ENCODE data around the gene SYNDIG1. TPM values are rescaled to one million over a fixed set of nuclear protein-coding genes. Genes with fewer than 3 reads are reported as not detected.

SYNDIG1 gene
- total and polyA plus RNA-seq, 2 of the 4 experiments (the other 2 are of a cell fraction), result not detected

- no peak overlapping the region for H3K14ac ChIP-seq (replicated peaks; ENCODE audit: low read depth, low read length)
- H2BK20ac ChIP-seq (ENCODE audit: low read depth, low read length), result no peak overlapping the region
- intact Hi-C loops (cut with micrococcal nuclease) (no loop called here), in situ Hi-C loops (cut with MboI; ENCODE audit: low sequenced_read_pairs) (no loop called here), dilution Hi-C loops (cut with HindIII; ENCODE audit: low sequenced_read_pairs, unreplicated experiment) (no loop called here)
- no peak overlapping the region for H3K56ac ChIP-seq (ENCODE audit: extremely low read depth, insufficient read depth, low read length)
- ChIA-PET POLR2A (ENCODE audit: unreplicated experiment) (no interaction called here), CTCF (no interaction called here)
- H3K36me3 ChIP-seq (ENCODE audit: control insufficient read depth, insufficient read depth, low read length), result no peaks in the 10 kb centered on the region
- no peak overlapping the region for H2AK5ac ChIP-seq (ENCODE audit: low read depth, low read length)
- no peak overlapping the region for H3K27ac ChIP-seq (ENCODE audit: insufficient read depth, low read length)
- H3K27me3 ChIP-seq (ENCODE audit: control insufficient read depth, insufficient read depth, low read length), result no peaks in the 10 kb centered on the region; the same call in 1 of the 2 replicates
- H3K9ac ChIP-seq (ENCODE audit: low read depth, low read length), result no peak overlapping the region
- H3K4ac ChIP-seq (ENCODE audit: low read depth, low read length), result no peak overlapping the region
- TF ChIP-seq MAFK (IDR thresholded peaks at IDR 0.05; ENCODE audit: low read depth, low read length) (no peak), MXI1 (IDR thresholded peaks at IDR 0.05; ENCODE audit: borderline replicate concordance, low read depth, low read length) (no peak), NFE2L2 (IDR thresholded peaks at IDR 0.05; ENCODE audit: low read depth, low read length) (no peak), BHLHE40 (IDR thresholded peaks at IDR 0.05; ENCODE audit: low read depth, low read length) (no peak), CTCF (conservative IDR thresholded peaks at IDR 0.05; ENCODE audit: low read depth, low read length) (no peak), RCOR1 (IDR thresholded peaks at IDR 0.05; ENCODE audit: insufficient replicate concordance, low read length) (no peak), RFX5 (IDR thresholded peaks at IDR 0.05; ENCODE audit: low read depth, low read length) (no peak), SMC3 (IDR thresholded peaks at IDR 0.05; ENCODE audit: low read depth, low read length) (no peak), CEBPB (IDR thresholded peaks at IDR 0.05; ENCODE audit: low read depth, low read length) (no peak), ELK1 (IDR thresholded peaks at IDR 0.05; ENCODE audit: borderline replicate concordance, low read depth, low read length) (no peak), RAD21 (IDR thresholded peaks at IDR 0.05; ENCODE audit: low read length) (no peak), CHD1 (IDR thresholded peaks at IDR 0.05; ENCODE audit: low read depth, low read length) (no peak), POLR2A (IDR thresholded peaks at IDR 0.05; ENCODE audit: low read depth, low read length) (no peak), USF2 (IDR thresholded peaks at IDR 0.05; ENCODE audit: low read depth, low read length) (no peak), MAZ (IDR thresholded peaks at IDR 0.05; ENCODE audit: borderline replicate concordance, low read depth, low read length) (no peak), FOS (IDR thresholded peaks at IDR 0.05; ENCODE audit: low read depth, low read length) (no peak)
- no peak overlapping the region for H2AK9ac ChIP-seq (replicated peaks; ENCODE audit: low read depth, low read length, poor library complexity)
- H2BK120ac ChIP-seq (ENCODE audit: low read depth, low read length), result no peak overlapping the region
- H3K9me1 ChIP-seq (ENCODE audit: insufficient read depth, low read length), result no peaks in the 10 kb centered on the region
- no peaks in the 10 kb centered on the region for H4K20me1 ChIP-seq (ENCODE audit: insufficient read depth, low read length)
- no peaks in the 10 kb centered on the region for H3K9me3 ChIP-seq (ENCODE audit: control insufficient read depth, insufficient read depth, low read length)
- no CpG with 5 or more reads among the region's 2 CpGs for WGBS, 2 experiments (ENCODE audit: extremely low coverage in 2 of 2, insufficient read length in 1 of 2)
- no peak overlapping the region for H3K18ac ChIP-seq (ENCODE audit: low read depth, low read length)
- DNase-seq (no peak), ATAC-seq (ENCODE audit: low read depth) (no peak)
- no peak overlapping the region for H4K91ac ChIP-seq (ENCODE audit: insufficient read depth, low read depth, low read length)
- H3K4me3 ChIP-seq (ENCODE audit: insufficient read depth, low read depth, low read length), result no peak overlapping the region
- H3K4me1 ChIP-seq (ENCODE audit: control insufficient read depth, insufficient read depth, low read length), result no peaks in the 10 kb centered on the region
- BruUV-seq (replicated peaks), result no TSS peak
- no peak overlapping the region for H3K23ac ChIP-seq (ENCODE audit: low read depth, low read length)
- H2AFZ ChIP-seq (replicated peaks; ENCODE audit: low read length, poor library complexity), result no peak overlapping the region
- no peak overlapping the region for H4K5ac ChIP-seq (ENCODE audit: low read depth, low read length)
- H3K79me1 ChIP-seq (ENCODE audit: low read depth in 1 of 2, low read length in 2 of 2), result no peaks in the 10 kb centered on the region
- no peak overlapping the region for H2BK5ac ChIP-seq (ENCODE audit: low read depth, low read length, poor library complexity, severe bottlenecking)
- H4K8ac ChIP-seq (ENCODE audit: low read depth in 2 of 2, low read length in 2 of 2), result no peak overlapping the region
- no peak overlapping the region for H2BK15ac ChIP-seq (ENCODE audit: low read depth, low read length)
- no peak overlapping the region for H3K4me2 ChIP-seq (ENCODE audit: low read depth, low read length)
Measured at GRCh38 chr20:24598346-24598745, 128.9 kb downstream of the SYNDIG1 start.

All from IMR-90 (cell line).